HK-2 (cell line): Measurements from ENCODE around the gene KLHL14.

ENCODE experiments used
- DNase-seq: peaks from one replicate; pipeline ENCODE4 v3.0.0-alpha.2; 2018; ENCODE audit not compliant: unreplicated experiment

Gene KLHL14

GRCh38 chr18:32770054-32770665 lies 2.7 kb downstream of the KLHL14 start:
- no peak for DNase-seq

DNA sequence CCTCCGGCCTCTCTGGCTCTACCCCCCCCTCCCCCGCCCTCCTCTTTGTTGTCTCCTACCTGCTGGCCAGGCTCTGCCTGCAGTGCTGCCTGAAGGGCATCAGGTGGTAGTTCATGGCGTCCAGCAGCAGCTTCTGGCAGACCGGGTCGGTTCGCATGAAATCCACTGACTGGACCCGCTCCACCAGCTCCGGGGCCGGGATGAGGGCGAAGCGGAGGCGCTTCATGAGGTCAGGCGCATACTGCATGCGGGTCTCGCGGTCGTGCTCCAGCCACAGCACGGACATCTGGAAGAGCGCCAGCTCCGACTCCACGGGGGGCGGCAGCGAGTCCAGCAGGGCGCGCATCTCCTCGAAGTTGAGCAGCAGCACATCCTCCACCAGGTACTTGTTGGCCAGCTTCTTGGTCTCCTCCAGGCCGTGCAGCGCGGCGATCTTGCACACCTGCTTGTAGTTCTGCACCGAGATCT lies 3.2 kb downstream of the KLHL14 start:
- DNase-seq: no peak

DNA sequence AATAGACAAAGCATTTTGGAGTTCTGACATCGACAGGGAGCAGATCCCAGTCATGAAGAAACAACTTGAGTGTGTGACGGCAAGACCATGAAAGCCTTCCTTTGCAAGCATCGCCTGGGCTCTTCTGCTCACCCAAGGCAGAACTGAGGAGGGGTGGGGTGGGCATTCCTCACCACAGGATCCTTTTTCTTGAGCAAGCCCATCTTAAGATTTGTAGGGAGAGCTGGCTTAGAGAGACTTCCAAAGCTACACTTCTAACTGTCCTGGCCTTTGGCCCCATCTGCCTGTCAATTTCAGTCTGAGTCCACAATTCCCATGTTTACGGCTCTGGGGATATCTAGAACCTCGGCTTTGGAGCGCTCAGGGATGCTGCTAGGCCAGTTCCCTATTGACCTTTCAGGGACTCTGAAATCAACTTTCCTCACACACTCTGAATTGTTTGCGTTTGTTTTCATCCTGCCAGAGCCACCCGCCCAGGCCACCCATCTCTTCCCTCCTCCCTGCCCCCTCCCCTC lies 3.7 kb downstream of the KLHL14 start:
- DNase-seq: no peak

DNA sequence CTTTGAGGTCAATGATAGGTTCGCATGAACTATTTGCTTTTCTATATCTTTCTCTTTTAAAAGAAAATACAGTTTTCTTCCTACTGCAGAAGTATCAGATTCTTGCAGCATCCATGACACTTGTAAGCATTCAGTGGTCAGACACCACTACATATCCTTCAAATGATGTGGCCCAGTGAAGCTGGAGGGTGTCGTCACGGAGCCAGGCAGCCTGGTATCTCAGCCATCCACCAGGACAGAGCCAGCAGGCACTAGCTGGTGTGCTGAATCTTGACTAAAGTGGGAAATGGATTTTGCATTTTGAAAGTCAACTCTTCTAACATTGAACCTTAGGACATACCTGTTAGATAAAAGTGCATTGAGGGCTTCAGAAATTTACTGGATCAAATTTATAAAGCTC lies 5.4 kb downstream of the KLHL14 start:
- DNase-seq: no peak

DNA sequence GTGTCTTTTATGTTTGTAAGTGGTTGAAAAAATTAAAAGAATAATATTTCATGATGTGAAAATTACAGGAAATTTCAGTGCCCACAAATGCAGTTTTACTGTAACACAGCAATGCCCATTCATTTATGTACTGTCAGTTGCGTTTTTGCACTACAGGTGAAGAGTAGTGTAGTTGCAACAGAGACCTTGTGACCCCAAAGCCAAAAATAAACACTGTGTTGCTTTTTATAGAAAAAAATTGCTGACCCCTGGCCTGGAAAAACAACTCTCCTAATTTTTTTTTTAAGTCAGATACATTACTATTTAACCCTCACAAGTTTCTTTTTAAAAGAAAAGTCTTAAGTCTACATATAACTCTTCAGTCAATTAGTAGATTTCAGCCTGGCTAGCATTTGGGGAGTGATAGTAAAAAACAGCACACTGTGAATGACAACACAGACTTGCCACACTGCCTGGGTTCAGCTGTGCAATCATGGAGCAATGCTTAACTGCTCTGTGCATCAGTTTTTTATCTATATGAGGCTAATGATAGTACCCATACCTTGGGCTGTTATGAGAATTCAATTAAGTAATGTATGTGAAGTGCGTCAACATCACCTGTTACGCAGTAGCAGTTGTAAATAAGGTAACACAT lies 8.1 kb downstream of the KLHL14 start:
- DNase-seq: no peak

DNA sequence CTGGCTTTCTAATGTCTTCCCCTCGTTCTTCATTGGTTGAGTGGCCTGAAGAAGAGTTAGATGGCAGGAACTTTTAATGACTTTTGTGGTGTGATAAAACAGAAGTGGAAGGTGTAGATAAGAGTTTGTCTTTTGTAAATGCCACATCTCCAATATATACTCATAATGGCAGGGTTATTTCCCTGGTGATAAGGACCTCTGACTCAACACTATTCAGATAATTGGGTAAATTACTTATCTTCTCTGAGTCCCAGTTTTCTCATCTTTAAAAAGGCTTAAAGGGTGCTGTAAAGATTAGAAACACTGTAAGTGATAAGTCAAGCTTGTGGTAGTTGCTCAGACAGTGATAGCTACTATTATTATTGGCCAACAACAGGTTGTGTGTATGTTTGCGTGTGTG lies 9.5 kb downstream of the KLHL14 start:
- DNase-seq: no peak

GRCh38 chr18:32761231-32761630 lies 11.6 kb downstream of the KLHL14 start:
- no peak for DNase-seq

DNA sequence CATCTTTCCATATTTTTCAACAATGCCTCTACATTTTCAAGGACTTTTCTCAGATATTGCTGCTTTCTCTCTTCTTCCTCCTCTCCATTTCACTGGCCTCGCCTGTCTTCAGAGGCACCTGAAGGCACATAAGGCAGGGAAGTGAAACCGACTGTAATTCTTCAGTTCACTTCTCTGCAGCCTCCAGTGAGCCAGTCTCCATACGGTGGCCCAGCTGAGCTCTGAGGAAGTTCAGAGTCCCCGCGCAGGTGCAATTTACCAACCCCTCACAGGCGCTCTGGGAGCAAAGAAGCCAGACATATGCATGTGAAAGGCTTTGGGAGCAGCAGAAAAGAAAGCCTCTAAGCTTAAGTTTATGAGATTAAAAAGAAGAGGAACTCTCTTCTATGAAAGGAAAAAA lies 12.4 kb downstream of the KLHL14 start:
- DNase-seq: no peak

DNA sequence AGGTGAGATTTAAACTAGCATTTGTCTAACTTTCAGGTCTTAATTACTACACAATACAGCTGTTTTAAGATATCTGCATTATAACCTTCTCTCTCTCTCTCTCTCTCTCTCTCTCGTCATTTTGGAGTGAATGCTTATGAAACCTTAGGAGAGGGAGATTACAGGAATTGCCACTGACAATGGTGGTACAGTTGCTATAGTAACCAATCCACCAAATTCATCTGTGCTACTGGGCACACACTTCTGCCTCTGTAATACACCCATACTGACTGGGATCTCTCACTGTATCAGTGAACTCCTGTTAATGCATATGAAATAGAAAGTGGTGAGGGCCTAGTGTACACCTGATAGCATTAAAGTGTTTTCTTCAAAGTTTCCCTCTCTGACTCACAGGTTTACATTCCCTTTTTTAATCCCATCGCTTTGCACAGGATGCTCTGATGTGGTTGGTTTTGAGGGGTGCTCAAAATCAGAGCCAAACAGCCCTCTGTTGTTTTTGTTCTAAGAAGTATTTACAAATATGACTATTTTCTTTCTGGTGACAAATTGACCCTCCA lies 13.1 kb downstream of the KLHL14 start:
- no peak for DNase-seq

- no peak for DNase-seq
Measured at GRCh38 chr18:32754508-32755263, 18.1 kb downstream of the KLHL14 start.

GRCh38 chr18:32753656-32754260 lies 19.1 kb downstream of the KLHL14 start:
- DNase-seq: no peak

GRCh38 chr18:32750328-32750727 lies 22.5 kb downstream of the KLHL14 start:
- no peak for DNase-seq

DNA sequence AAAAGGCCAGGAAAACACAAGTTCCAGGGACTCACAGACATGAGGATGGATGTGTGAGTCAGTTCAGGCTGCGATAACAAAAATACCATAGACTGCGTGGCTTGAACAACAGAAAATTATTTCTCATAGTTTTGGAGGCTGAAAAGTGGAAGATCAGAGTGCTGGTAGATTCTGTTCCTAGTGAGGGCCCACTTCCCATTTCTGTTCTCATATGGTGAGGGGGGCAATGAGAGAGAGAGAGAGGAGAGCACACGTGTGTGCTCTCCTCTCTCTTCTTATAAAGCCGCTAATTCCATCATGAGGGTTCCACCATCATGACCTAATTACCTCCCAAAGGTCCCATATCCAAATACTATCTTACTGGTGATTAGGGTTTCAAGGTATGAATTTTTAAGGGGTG lies 23.0 kb downstream of the KLHL14 start:
- DNase-seq: no peak

GRCh38 chr18:32742579-32742978 lies 30.2 kb downstream of the KLHL14 start:
- no peak for DNase-seq

- DNase-seq: no peak
Measured at GRCh38 chr18:32735781-32736180, 37.0 kb downstream of the KLHL14 start.

DNA sequence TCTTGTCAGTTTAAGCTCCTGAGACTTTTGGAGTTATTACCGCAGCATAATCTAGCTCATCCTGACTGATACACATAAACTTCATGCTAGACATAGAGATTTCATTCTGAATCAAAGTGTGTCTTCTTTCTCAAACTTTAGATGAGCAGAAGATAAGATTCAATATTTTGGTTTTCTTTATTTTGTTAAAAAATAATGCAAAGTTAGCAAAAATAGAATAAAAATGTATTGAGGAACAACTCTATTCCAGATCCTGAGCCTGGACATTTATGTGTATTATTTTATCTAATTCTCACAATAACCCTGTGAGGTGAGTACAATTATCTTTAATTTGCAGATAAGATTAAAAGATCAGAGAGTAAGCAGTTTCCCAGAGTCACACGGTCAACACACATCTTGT lies 38.4 kb downstream of the KLHL14 start:
- DNase-seq: no peak

- no peak for DNase-seq
Measured at GRCh38 chr18:32732165-32732564, 40.7 kb downstream of the KLHL14 start.

DNA sequence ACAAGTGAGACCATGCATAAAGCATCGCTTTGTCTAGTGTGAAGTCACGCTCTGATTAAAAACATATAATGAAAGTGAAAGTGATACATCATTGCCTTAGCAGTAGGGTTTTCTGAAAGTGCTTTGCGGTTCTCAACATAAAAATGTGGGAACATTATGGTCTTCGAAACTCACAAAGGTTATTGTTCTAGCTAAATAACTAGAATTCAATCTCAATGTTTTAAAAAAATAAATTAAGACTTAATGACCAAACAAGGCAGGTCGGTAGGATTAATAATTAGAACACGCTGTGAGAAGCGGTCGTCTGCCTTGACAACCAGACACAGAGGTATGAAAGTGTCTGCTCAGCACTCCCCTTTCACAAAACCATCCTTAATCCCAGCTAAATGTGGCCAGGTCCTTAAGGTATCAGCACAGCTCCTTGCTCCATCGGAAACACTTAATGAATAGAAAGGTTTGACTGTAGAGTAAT lies 42.2 kb downstream of the KLHL14 start:
- no peak for DNase-seq

GRCh38 chr18:32730068-32730467 lies 42.8 kb downstream of the KLHL14 start:
- no peak for DNase-seq

DNA sequence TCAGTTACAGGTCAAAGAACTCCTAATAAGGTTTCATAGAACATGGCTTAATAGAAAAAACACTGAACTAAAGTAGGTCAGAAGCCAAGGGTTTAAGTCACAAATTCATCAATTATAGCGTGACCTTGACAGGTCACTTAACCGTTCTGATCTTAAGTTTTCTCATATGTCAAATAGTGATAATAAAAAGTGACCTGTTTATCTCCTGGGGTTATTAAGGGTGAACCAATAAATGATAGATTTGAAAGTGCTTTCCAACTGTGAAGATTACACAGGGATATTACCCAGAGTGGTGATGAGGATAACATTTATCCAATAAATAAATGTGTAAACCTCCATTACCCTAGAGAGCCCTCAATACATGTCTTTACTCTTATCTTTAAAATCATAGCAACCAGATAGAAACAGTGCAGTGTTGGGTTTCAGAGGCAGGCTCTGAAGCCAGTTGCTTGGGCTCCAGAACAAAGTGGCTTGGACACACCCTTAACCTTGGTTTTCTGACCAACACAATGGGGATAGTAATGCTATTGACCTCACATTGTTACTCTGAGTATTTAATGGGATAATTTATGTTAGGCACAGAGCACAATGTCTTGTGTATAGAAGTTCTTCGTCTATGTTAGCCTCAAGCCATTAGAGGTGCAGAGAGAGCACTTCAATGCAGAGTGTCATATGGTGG lies 48.6 kb downstream of the KLHL14 start:
- DNase-seq: no peak

DNA sequence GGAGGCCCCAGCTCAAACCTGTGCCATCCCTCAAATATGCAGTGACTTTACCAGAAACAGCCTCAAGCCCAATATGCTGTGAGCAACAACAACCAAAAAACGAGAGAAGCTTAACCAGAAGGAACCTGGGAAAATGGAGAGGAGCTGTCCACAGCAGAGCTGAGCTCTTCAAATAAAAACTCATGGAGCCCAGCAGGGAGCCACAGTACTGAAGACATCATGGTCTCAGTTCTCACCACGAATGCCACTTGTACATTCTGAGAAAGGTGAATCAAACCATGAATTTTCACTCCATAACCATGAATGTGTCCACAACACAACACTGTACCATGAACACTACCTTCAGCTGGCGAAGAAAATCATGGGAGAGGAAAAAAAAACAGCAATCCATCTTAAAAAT lies 50.5 kb downstream of the KLHL14 start:
- no peak for DNase-seq
